Hepatocyte (in vitro differentiated cells): Measurements from ENCODE around the gene CGRRF1.

ENCODE experiments used
- EZH2 ChIP-seq: fragments of 200-600 bp; sonication (generic); IDR thresholded peaks from 2 replicates; pipeline ENCODE4 v1.6.1; 2016; ENCODE audit warnings: antibody characterized with exemption, mild to moderate bottlenecking, borderline replicate concordance
- EZH2phosphoT487 ChIP-seq: fragments of 200-600 bp; sonication (generic); IDR thresholded peaks from one replicate; pipeline ENCODE4 v1.6.1; 2018; ENCODE audit warnings: antibody characterized with exemption, mild to moderate bottlenecking, low read depth, moderate library complexity; ENCODE audit not compliant: unreplicated experiment, severe bottlenecking
- TF ChIP-seq, protein P1 (sequence below): fragments of 200-600 bp; sonication (generic); IDR thresholded peaks from 2 replicates; pipeline ENCODE4 v1.5.1; 2016; ENCODE audit warnings: antibody characterized with exemption, mild to moderate bottlenecking; ENCODE audit not compliant: poor library complexity

DNA sequence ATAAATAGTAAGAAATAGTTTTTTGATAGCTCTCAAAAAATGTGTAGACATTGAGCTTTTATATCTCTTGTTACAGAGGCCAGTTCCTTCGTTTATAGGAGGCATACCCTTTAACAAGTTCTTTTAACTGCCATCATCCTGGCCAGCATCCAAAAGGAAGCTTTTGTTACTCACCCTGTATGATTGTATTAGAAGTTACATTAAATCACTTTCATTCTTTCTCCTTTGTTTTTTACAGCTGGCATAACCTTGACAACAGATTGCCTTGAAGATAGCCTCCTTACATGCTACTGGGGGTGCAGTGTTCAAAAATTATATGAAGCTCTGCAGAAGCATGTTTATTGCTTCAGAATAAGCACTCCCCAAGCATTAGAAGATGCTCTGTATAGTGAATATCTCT, 20.1 kb downstream of the CGRRF1 start:
- TF ChIP-seq, protein P1, sequence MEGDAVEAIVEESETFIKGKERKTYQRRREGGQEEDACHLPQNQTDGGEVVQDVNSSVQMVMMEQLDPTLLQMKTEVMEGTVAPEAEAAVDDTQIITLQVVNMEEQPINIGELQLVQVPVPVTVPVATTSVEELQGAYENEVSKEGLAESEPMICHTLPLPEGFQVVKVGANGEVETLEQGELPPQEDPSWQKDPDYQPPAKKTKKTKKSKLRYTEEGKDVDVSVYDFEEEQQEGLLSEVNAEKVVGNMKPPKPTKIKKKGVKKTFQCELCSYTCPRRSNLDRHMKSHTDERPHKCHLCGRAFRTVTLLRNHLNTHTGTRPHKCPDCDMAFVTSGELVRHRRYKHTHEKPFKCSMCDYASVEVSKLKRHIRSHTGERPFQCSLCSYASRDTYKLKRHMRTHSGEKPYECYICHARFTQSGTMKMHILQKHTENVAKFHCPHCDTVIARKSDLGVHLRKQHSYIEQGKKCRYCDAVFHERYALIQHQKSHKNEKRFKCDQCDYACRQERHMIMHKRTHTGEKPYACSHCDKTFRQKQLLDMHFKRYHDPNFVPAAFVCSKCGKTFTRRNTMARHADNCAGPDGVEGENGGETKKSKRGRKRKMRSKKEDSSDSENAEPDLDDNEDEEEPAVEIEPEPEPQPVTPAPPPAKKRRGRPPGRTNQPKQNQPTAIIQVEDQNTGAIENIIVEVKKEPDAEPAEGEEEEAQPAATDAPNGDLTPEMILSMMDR = no peak
- TF ChIP-seq EZH2 (no peak), EZH2phosphoT487 (no peak)
